GM21576 (cell line): Measurements from ENCODE around the gene PPP1R16B.
A peak's percentile ranks its signal among the peaks of the same experiment; 100 is the strongest.

Source experiments
- ATAC-seq: cut with Tn5 transposase; IDR thresholded peaks from one replicate; pipeline ENCODE4 v1.9.1; 2021; ENCODE audit warnings: mild to moderate bottlenecking, moderate library complexity; ENCODE audit not compliant: unreplicated experiment

The PPP1R16B gene

GRCh38 chr20:38893565-38894090 is 88.1 kb downstream of the PPP1R16B start:
- peak; percentile 44 for ATAC-seq

- no peak for ATAC-seq
Measured at GRCh38 chr20:38894091-38894847, 88.8 kb downstream of the PPP1R16B start.

GRCh38 chr20:38895098-38895949 is 89.8 kb downstream of the PPP1R16B start:
- no peak for ATAC-seq

GRCh38 chr20:38896009-38896594 is 90.6 kb downstream of the PPP1R16B start:
- ATAC-seq, result no peak

GRCh38 chr20:38897267-38897666 is 91.8 kb downstream of the PPP1R16B start:
- no peak for ATAC-seq

GRCh38 chr20:38900606-38901005 is 95.1 kb downstream of the PPP1R16B start:
- ATAC-seq, result no peak

- no peak for ATAC-seq
Measured at GRCh38 chr20:38902601-38903000, 97.1 kb downstream of the PPP1R16B start.

GRCh38 chr20:38903335-38903734 is 97.8 kb downstream of the PPP1R16B start:
- no peak for ATAC-seq

GRCh38 chr20:38905375-38905774 is 99.9 kb downstream of the PPP1R16B start:
- ATAC-seq, result no peak

- no peak for ATAC-seq
Measured at GRCh38 chr20:38907918-38908677, 102.6 kb downstream of the PPP1R16B start.

- ATAC-seq, result no peak
Measured at GRCh38 chr20:38915355-38915754, 109.9 kb downstream of the PPP1R16B start.

- ATAC-seq, result no peak
Measured at GRCh38 chr20:38917657-38918056, 112.2 kb downstream of the PPP1R16B start.

GRCh38 chr20:38918172-38918571 is 112.7 kb downstream of the PPP1R16B start:
- no peak for ATAC-seq

- no peak for ATAC-seq
Measured at GRCh38 chr20:38919683-38920082, 114.2 kb downstream of the PPP1R16B start.

GRCh38 chr20:38920411-38920810 is 114.9 kb downstream of the PPP1R16B start:
- ATAC-seq, result no peak

GRCh38 chr20:38920851-38921250 is 115.4 kb downstream of the PPP1R16B start:
- ATAC-seq, result no peak

GRCh38 chr20:38924718-38925117 is 119.2 kb downstream of the PPP1R16B start:
- no peak for ATAC-seq

- ATAC-seq, result peak; percentile 91
Measured at GRCh38 chr20:38926142-38926933, 120.8 kb downstream of the PPP1R16B start, which contains the start of gene FAM83D. Gene FAM83D, plus strand, starts transcription at chr20:38926417. Its CDS starts 26 bp downstream, at chr20:38926443.

GRCh38 chr20:38926934-38927616 is 121.6 kb downstream of the PPP1R16B start:
- no peak for ATAC-seq
